KMS-11 (cell line): ENCODE measurements around the gene BLACAT1.

Source experiments
- H2AFZ ChIP-seq: fragments of 200-600 bp; sonication (generic); 2 replicates; pipeline ENCODE4 v1.6.1; 2016; ENCODE audit warnings: antibody characterized with exemption, mixed run types, low read depth
- H3K27ac ChIP-seq: fragments of 200-600 bp; sonication (generic); 2 replicates; pipeline ENCODE4 v1.6.1; 2016; ENCODE audit warnings: mild to moderate bottlenecking, mixed run types
- H3K27me3 ChIP-seq: fragments of 200-600 bp; sonication (generic); 2 replicates; pipeline ENCODE4 v1.6.1; 2017; ENCODE audit warnings: mild to moderate bottlenecking, low read depth, mixed run types, moderate library complexity; ENCODE audit not compliant: insufficient read depth
- H3K36me3 ChIP-seq: fragments of 200-600 bp; sonication (generic); 2 replicates; pipeline ENCODE4 v1.6.1; 2017; ENCODE audit warnings: mild to moderate bottlenecking, mixed run types; ENCODE audit not compliant: insufficient read depth
- H3K4me1 ChIP-seq: fragments of 200-600 bp; sonication (generic); 2 replicates; pipeline ENCODE4 v1.6.1; 2016; ENCODE audit warnings: mild to moderate bottlenecking, low read depth, mixed run types; ENCODE audit not compliant: poor library complexity, severe bottlenecking
- H3K4me2 ChIP-seq: fragments of 200-600 bp; sonication (generic); 2 replicates; pipeline ENCODE4 v1.7.0; 2016; ENCODE audit warnings: mild to moderate bottlenecking, mixed run types
- H3K4me3 ChIP-seq: fragments of 200-600 bp; sonication (generic); IDR thresholded peaks from 2 replicates; pipeline ENCODE4 v1.6.1; 2017; ENCODE audit warnings: low read depth, low read length, mixed read lengths; ENCODE audit not compliant: insufficient read depth
- H3K79me2 ChIP-seq: fragments of 200-600 bp; sonication (generic); 2 replicates; pipeline ENCODE4 v1.6.1; 2016; ENCODE audit warnings: low read depth, mixed run types; ENCODE audit not compliant: insufficient read depth
- H3K9ac ChIP-seq: fragments of 200-600 bp; sonication (generic); 2 replicates; pipeline ENCODE4 v1.6.1; 2016; ENCODE audit warnings: mild to moderate bottlenecking, mixed run types
- H4K20me1 ChIP-seq: fragments of 200-600 bp; sonication (generic); 2 replicates; pipeline ENCODE4 v1.6.1; 2016; ENCODE audit warnings: mild to moderate bottlenecking, mixed run types; ENCODE audit not compliant: insufficient read depth
- CTCF ChIP-seq: fragments of 200-600 bp; sonication (generic); conservative IDR thresholded peaks from 2 replicates; pipeline ENCODE4 v1.6.1; 2017; ENCODE audit warnings: low read depth, mild to moderate bottlenecking, antibody characterized with exemption, low read length, moderate library complexity, mixed read lengths

BLACAT1 gene

GRCh38 chr1:205465392-205465791, 9.5 kb upstream of the BLACAT1 start:
- TF ChIP-seq CTCF: no peak
- Histone ChIP-seq H3K9ac (no peak overlapping the region), H3K27me3 (peaks cover 22% of the 10 kb centered on the region)

GRCh38 chr1:205458777-205459566, 3.1 kb upstream of the BLACAT1 start:
- peaks cover 64% of the 10 kb centered on the region for H3K27me3 ChIP-seq
- H3K9ac ChIP-seq: no peak overlapping the region
- no peaks in the 10 kb centered on the region for H3K79me2 ChIP-seq
- no peak for TF ChIP-seq CTCF
- no peak overlapping the region for H2AFZ ChIP-seq
- no peaks in the 10 kb centered on the region for H4K20me1 ChIP-seq
- no peak overlapping the region for H3K4me2 ChIP-seq
- no peaks in the 10 kb centered on the region for H3K4me1 ChIP-seq
- no peak overlapping the region for H3K4me3 ChIP-seq
- no peak overlapping the region for H3K27ac ChIP-seq
- H3K36me3 ChIP-seq: no peaks in the 10 kb centered on the region

More at GRCh38 chr1:205465392-205465791, 9.5 kb upstream of the BLACAT1 start:
- Histone ChIP-seq H3K4me2 (no peak overlapping the region), H3K36me3 (no peaks in the 10 kb centered on the region), H3K27ac (no peak overlapping the region), H4K20me1 (no peaks in the 10 kb centered on the region), H3K79me2 (no peaks in the 10 kb centered on the region), H3K4me1 (no peaks in the 10 kb centered on the region), H3K4me3 (no peak overlapping the region), H2AFZ (no peak overlapping the region)

GRCh38 chr1:205456868-205457745, 1.3 kb upstream of the BLACAT1 start:
- no peaks in the 10 kb centered on the region for H3K79me2 ChIP-seq
- H3K9ac ChIP-seq: no peak overlapping the region
- no peak for TF ChIP-seq CTCF
- H4K20me1 ChIP-seq: no peaks in the 10 kb centered on the region
- peaks cover 75% of the 10 kb centered on the region for H3K27me3 ChIP-seq
- no peak overlapping the region for H3K27ac ChIP-seq
- H3K4me1 ChIP-seq: no peaks in the 10 kb centered on the region
- H3K4me2 ChIP-seq: no peak overlapping the region
- no peak overlapping the region for H2AFZ ChIP-seq
- no peak overlapping the region for H3K4me3 ChIP-seq
- no peaks in the 10 kb centered on the region for H3K36me3 ChIP-seq

GRCh38 chr1:205456383-205456867, 580 bp upstream of the BLACAT1 start:
- Histone ChIP-seq H3K4me3 (no peak overlapping the region), H4K20me1 (no peaks in the 10 kb centered on the region), H3K79me2 (no peaks in the 10 kb centered on the region), H2AFZ (no peak overlapping the region), H3K4me1 (peaks cover 4% of the 10 kb centered on the region), H3K9ac (no peak overlapping the region), H3K4me2 (no peak overlapping the region), H3K27ac (no peak overlapping the region), H3K36me3 (no peaks in the 10 kb centered on the region), H3K27me3 (peaks cover 79% of the 10 kb centered on the region)
- TF ChIP-seq CTCF: no peak
